ENCODE data around the gene STARD10.

STARD10 gene

GRCh38 chr11:72836111-72836510, 42.3 kb upstream of the STARD10 start:
- no peak for DNase-seq (ENCODE audit: low read depth)
- TF ChIP-seq CTCF (IDR thresholded peaks at IDR 0.05; ENCODE audit: low read depth, low read length, missing control alignments) = no peak
- H3K4me3 ChIP-seq (ENCODE audit: low read depth, low read length) = no peak overlapping the region

GRCh38 chr11:72834905-72835304, 41.1 kb upstream of the STARD10 start:
- H3K4me3 ChIP-seq (ENCODE audit: low read depth, low read length) = no peak overlapping the region
- no peak for TF ChIP-seq CTCF (IDR thresholded peaks at IDR 0.05; ENCODE audit: low read depth, low read length, missing control alignments)

GRCh38 chr11:72833811-72834493, 40.1 kb upstream of the STARD10 start:
- no peak for TF ChIP-seq CTCF (IDR thresholded peaks at IDR 0.05; ENCODE audit: low read depth, low read length, missing control alignments)
- no peak overlapping the region for H3K4me3 ChIP-seq (ENCODE audit: low read depth, low read length)
- DNase-seq (ENCODE audit: low read depth) = no peak

More at GRCh38 chr11:72834905-72835304, 41.1 kb upstream of the STARD10 start:
- DNase-seq (ENCODE audit: low read depth) = no peak

GRCh38 chr11:72833083-72833733, 39.4 kb upstream of the STARD10 start:
- no peak for DNase-seq (ENCODE audit: low read depth)
- TF ChIP-seq CTCF (IDR thresholded peaks at IDR 0.05; ENCODE audit: low read depth, low read length, missing control alignments) = no peak
- H3K4me3 ChIP-seq (ENCODE audit: low read depth, low read length) = no peak overlapping the region

- no peak overlapping the region for H3K4me3 ChIP-seq (ENCODE audit: low read depth, low read length)
- no peak for TF ChIP-seq CTCF (IDR thresholded peaks at IDR 0.05; ENCODE audit: low read depth, low read length, missing control alignments)
- no peak for DNase-seq (ENCODE audit: low read depth)
Observed at GRCh38 chr11:72832301-72833082, 38.6 kb upstream of the STARD10 start.

- peak; percentile 89 for TF ChIP-seq CTCF (IDR thresholded peaks at IDR 0.05; ENCODE audit: low read depth, low read length, missing control alignments)
- no peak for DNase-seq (ENCODE audit: low read depth)
- H3K4me3 ChIP-seq (ENCODE audit: low read depth, low read length) = no peak overlapping the region
Observed at GRCh38 chr11:72831521-72832300, 37.9 kb upstream of the STARD10 start.
